IMR-90 (cell line): ENCODE data around the gene RAD51C. TPM values are rescaled to one million over a fixed set of nuclear protein-coding genes. Genes with fewer than 3 reads are reported as not detected.
"Not testable (repeated sequence)": the region's sequence is repeated elsewhere in the genome, so short reads cannot be mapped to it uniquely, and the experiment has no call there.

ENCODE experiments used
- ATAC-seq: fragments of 200-7000 bp; cut with Tn5 transposase; 2 replicates; pipeline ENCODE4 v1.9.1; 2020; ENCODE audit warnings: low read depth, mild to moderate bottlenecking, moderate library complexity
- BruUV-seq: library from RNA; stranded (reverse); fragments of 400-500 nt; replicated peaks from 2 replicates; lab custom pipeline; 2021; lab: Mats Ljungman, UMichigan
- CTCF ChIA-PET: fragments of 300-600 bp; formaldehyde crosslinking; extraction: SDS; loops from one replicate; lab custom pipeline; 2021; ENCODE audit warnings: antibody characterized with exemption; lab: Yijun Ruan, JAX
- POLR2A ChIA-PET: fragments of 300-600 bp; sonication (Branson Sonifier 250); formaldehyde crosslinking; loops from one replicate; lab custom pipeline; 2022; ENCODE audit warnings: antibody characterized with exemption; ENCODE audit not compliant: unreplicated experiment; lab: Charles Lee
- DNase-seq: peaks from one replicate; pipeline ENCODE4 v3.0.0; 2013
- H2AFZ ChIP-seq: replicated peaks from 2 replicates; pipeline ENCODE3; 2013; ENCODE audit warnings: low read length, mild to moderate bottlenecking; ENCODE audit not compliant: poor library complexity
- H2AK5ac ChIP-seq: 2 replicates; pipeline ENCODE4 v1.6.1; 2013; ENCODE audit warnings: low read depth, low read length, inconsistent platforms
- H2AK9ac ChIP-seq: replicated peaks from 2 replicates; pipeline ENCODE3; 2013; ENCODE audit warnings: mild to moderate bottlenecking, low read depth, low read length, moderate library complexity; ENCODE audit not compliant: poor library complexity
- H2BK120ac ChIP-seq: 2 replicates; pipeline ENCODE4 v1.6.1; 2013; ENCODE audit warnings: low read depth, low read length, inconsistent platforms
- H2BK15ac ChIP-seq: 3 replicates; pipeline ENCODE4 v1.6.1; 2013; ENCODE audit warnings: low read depth, low read length, inconsistent platforms
- H2BK20ac ChIP-seq: 2 replicates; pipeline ENCODE4 v1.6.1; 2013; ENCODE audit warnings: low read depth, mild to moderate bottlenecking, inconsistent platforms, low read length, moderate library complexity
- H2BK5ac ChIP-seq: 2 replicates; pipeline ENCODE4 v1.6.1; 2013; ENCODE audit warnings: mild to moderate bottlenecking, low read depth, low read length, inconsistent platforms; ENCODE audit not compliant: poor library complexity, severe bottlenecking
- H3K14ac ChIP-seq: replicated peaks from 2 replicates; pipeline ENCODE4 v1.6.1; 2013; ENCODE audit warnings: low read depth, low read length, inconsistent platforms
- H3K18ac ChIP-seq: 2 replicates; pipeline ENCODE4 v1.6.1; 2013; ENCODE audit warnings: low read depth, low read length, control low read depth
- H3K23ac ChIP-seq: 2 replicates; pipeline ENCODE4 v1.6.1; 2013; ENCODE audit warnings: low read depth, low read length, inconsistent platforms
- H3K27ac ChIP-seq: 2 replicates; pipeline ENCODE4 v1.5.1; 2013; ENCODE audit warnings: mild to moderate bottlenecking, control low read depth, low read length; ENCODE audit not compliant: insufficient read depth
- H3K27me3 ChIP-seq: 2 replicates; pipeline ENCODE4 v1.6.1; 2013; ENCODE audit warnings: low read length; ENCODE audit not compliant: control insufficient read depth, insufficient read depth
- H3K36me3 ChIP-seq: 2 replicates; pipeline ENCODE4 v1.6.1; 2013; ENCODE audit warnings: low read length, mixed read lengths; ENCODE audit not compliant: control insufficient read depth, insufficient read depth
- H3K4ac ChIP-seq: 2 replicates; pipeline ENCODE4 v1.6.1; 2013; ENCODE audit warnings: low read depth, low read length, inconsistent platforms
- H3K4me1 ChIP-seq: 2 replicates; pipeline ENCODE4 v1.6.1; 2013; ENCODE audit warnings: low read length, mixed read lengths; ENCODE audit not compliant: control insufficient read depth, insufficient read depth
- H3K4me2 ChIP-seq: 2 replicates; pipeline ENCODE4 v1.6.1; 2013; ENCODE audit warnings: low read depth, mild to moderate bottlenecking, control low read depth, low read length, moderate library complexity
- H3K4me3 ChIP-seq: 2 replicates; pipeline ENCODE4 v1.5.1; 2013; ENCODE audit warnings: low read depth, mild to moderate bottlenecking, control low read depth, low read length, moderate library complexity; ENCODE audit not compliant: insufficient read depth
- H3K56ac ChIP-seq: 2 replicates; pipeline ENCODE4 v1.6.1; 2013; ENCODE audit warnings: low read length, inconsistent platforms; ENCODE audit not compliant: insufficient read depth; ENCODE audit errors: extremely low read depth
- H3K79me1 ChIP-seq, 2 experiments: 2 replicates each; pipeline ENCODE4 v1.6.1; 2013; ENCODE audit warnings: low read length in 2 of 2, inconsistent platforms in 1 of 2, low read depth in 1 of 2
- H3K9ac ChIP-seq: 2 replicates; pipeline ENCODE4 v1.6.1; 2013; ENCODE audit warnings: low read depth, low read length, control low read depth
- H3K9me1 ChIP-seq: 2 replicates; pipeline ENCODE4 v1.6.1; 2013; ENCODE audit warnings: low read length, inconsistent platforms; ENCODE audit not compliant: insufficient read depth
- H3K9me3 ChIP-seq: 2 replicates; pipeline ENCODE4 v1.6.1; 2013; ENCODE audit warnings: low read length; ENCODE audit not compliant: control insufficient read depth, insufficient read depth
- H4K20me1 ChIP-seq: 2 replicates; pipeline ENCODE4 v1.6.1; 2013; ENCODE audit warnings: low read length, inconsistent platforms; ENCODE audit not compliant: insufficient read depth
- H4K5ac ChIP-seq: 2 replicates; pipeline ENCODE4 v1.6.1; 2013; ENCODE audit warnings: mild to moderate bottlenecking, low read depth, low read length, control low read depth
- H4K8ac ChIP-seq, 2 experiments: 2 replicates each; pipeline ENCODE4 v1.6.1; 2013; ENCODE audit warnings: low read depth in 2 of 2, low read length in 2 of 2, control low read depth in 1 of 2, inconsistent platforms in 1 of 2
- H4K91ac ChIP-seq: 2 replicates; pipeline ENCODE4 v1.6.1; 2013; ENCODE audit warnings: low read depth, low read length, inconsistent platforms; ENCODE audit not compliant: insufficient read depth
- FOS ChIP-seq: fragments of 150-350 bp; IDR thresholded peaks from 2 replicates; pipeline ENCODE4 v1.6.1; 2016; ENCODE audit warnings: low read depth, low read length
- NFE2L2 ChIP-seq: fragments of 150-350 bp; IDR thresholded peaks from 2 replicates; pipeline ENCODE4 v1.6.1; 2016; ENCODE audit warnings: low read depth, mild to moderate bottlenecking, low read length
- WGBS, 2 experiments: methylation state at CpG; one replicate each; pipeline versions ENCODE4 v1.1.5 to v1.1.7; 2013; ENCODE audit warnings: missing lambda C conversion rate in 2 of 2; ENCODE audit not compliant: insufficient read length in 1 of 2; ENCODE audit errors: extremely low coverage in 2 of 2; 5-methylcytosine and 5-hydroxymethylcytosine counted together
- dilution Hi-C: fragments of 300-500 bp; cut with HindIII; formaldehyde crosslinking; loops from one replicate; pipeline ENCODE4 v1.14.3; 2018; ENCODE audit warnings: low sequenced_read_pairs; ENCODE audit not compliant: unreplicated experiment
- in situ Hi-C: fragments of 300-500 bp; cut with MboI; formaldehyde crosslinking; loops from 3 replicates; pipeline ENCODE4 v1.14.3; 2019; ENCODE audit warnings: low sequenced_read_pairs, inconsistent platforms, mixed read lengths
- intact Hi-C: fragments of 100-400 bp; cut with micrococcal nuclease; formaldehyde crosslinking; loops from 2 replicates; pipeline ENCODE4 v1.10.0; 2022
- polyA plus RNA-seq, 3 experiments: library from polyadenylated mRNA; depleted of rRNA; stranded (reverse); fragments of >200 nt; gene quantifications; 2 replicates each; pipeline ENCODE4 v1.2.3, GENCODE V29; 2012; ENCODE audit warnings: low replicate concordance in 1 of 3
- total RNA-seq: library from RNA; depleted of rRNA; stranded (reverse); fragments of >200 nt; gene quantifications from 2 replicates; pipeline ENCODE4 v1.2.3, GENCODE V29; 2012

The RAD51C gene
- total and polyA plus RNA-seq, 2 of the 4 experiments (the other 2 are of a cell fraction): 21.1 to 28.3 TPM

DNA sequence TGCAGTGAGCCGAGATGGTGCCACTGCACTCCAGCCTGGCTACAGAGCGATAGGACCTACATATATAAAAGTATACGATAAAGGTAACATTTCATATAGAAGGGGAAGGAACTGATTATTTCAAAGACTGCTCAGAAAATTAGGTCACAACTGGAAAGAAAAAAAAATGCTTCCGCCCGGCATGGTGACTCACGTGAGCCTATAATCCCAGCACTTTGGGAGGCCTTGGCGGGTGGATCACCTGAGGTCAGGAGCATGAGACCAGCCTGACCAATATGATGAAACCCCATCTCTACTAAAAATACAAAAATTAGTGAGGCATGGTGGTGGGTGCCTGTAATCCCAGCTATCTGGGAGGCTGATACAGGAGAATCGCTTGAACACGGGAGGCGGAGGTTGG lies 8.4 kb upstream of the RAD51C start:
- no peak overlapping the region for H2BK120ac ChIP-seq

DNA sequence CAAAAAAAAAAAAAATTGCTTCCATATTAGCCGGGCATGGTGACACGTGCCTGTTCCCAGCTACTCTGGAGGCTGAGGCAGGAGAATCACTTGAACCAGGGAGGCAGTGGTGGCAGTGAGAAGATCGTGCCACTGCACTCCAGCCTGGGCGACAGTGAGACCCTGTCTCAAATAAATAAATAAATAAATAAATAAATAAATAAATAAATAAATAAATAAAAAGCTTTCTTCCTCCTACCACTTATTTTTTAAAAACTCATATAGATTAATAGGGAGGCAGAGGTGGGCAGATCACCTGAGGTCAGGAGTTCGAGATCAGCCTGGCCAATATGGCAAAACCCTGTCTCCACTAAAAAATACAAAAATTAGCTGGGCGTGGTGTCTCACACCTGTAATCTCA lies 7.9 kb upstream of the RAD51C start:
- H3K79me1 ChIP-seq, in situ Hi-C loops, H2BK120ac ChIP-seq, ATAC-seq, H3K9ac ChIP-seq, H3K4me1 ChIP-seq, intact Hi-C loops, H2BK5ac ChIP-seq, H4K5ac ChIP-seq, H3K23ac ChIP-seq, H4K20me1 ChIP-seq, H2AFZ ChIP-seq, H3K18ac ChIP-seq, H3K9me3 ChIP-seq, H2BK20ac ChIP-seq, H3K4me2 ChIP-seq, H3K4me3 ChIP-seq, H4K8ac ChIP-seq, H4K91ac ChIP-seq, H2AK9ac ChIP-seq, H3K36me3 ChIP-seq, H3K4ac ChIP-seq, DNase-seq, H3K27ac ChIP-seq, H3K27me3 ChIP-seq, H3K9me1 ChIP-seq, H2BK15ac ChIP-seq, BruUV-seq, dilution Hi-C loops, H3K56ac ChIP-seq, H2AK5ac ChIP-seq, H3K14ac ChIP-seq: not testable (repeated sequence)
- POLR2A ChIA-PET: interaction anchor here (0.6 kb wide), 1 partner anchor 750 kb away, joined by 6 read pairs; no protein-coding TSS in a partner anchor
- no CpG with 5 or more reads among the region's 6 CpGs for WGBS, 2 experiments
- CTCF ChIA-PET: interaction anchor here (0.6 kb wide), 1 partner anchor 321 kb away, joined by 5 read pairs; no protein-coding TSS in a partner anchor

More for the DNA sequence above, 8.4 kb upstream of the RAD51C start:
- Histone ChIP-seq H2BK20ac (no peak overlapping the region), H3K18ac (no peak overlapping the region), H3K27ac (no peak overlapping the region), H2AK5ac (no peak overlapping the region), H3K36me3 (no peaks in the 10 kb centered on the region), H3K4me1 (no peaks in the 10 kb centered on the region), H3K4me3 (no peak overlapping the region), H4K20me1 (no peaks in the 10 kb centered on the region), H3K9me3 (no peaks in the 10 kb centered on the region), H2AK9ac (no peak overlapping the region), H3K4ac (no peak overlapping the region), H3K14ac (no peak overlapping the region), H4K5ac (no peak overlapping the region), H2BK15ac (no peak overlapping the region), H3K79me1 (no peaks in the 10 kb centered on the region), H3K9ac (no peak overlapping the region), H3K27me3 (no peaks in the 10 kb centered on the region; the same call in 1 of the 2 replicates), H3K56ac (no peak overlapping the region), H2AFZ (no peak overlapping the region), H3K9me1 (no peaks in the 10 kb centered on the region), H4K8ac (no peak overlapping the region), H4K91ac (no peak overlapping the region), H3K23ac (no peak overlapping the region), H2BK5ac (no peak overlapping the region), H3K4me2 (no peak overlapping the region)
- POLR2A ChIA-PET: interaction anchor here (0.6 kb wide), 1 partner anchor 751 kb away, joined by 6 read pairs; no protein-coding TSS in a partner anchor
- ATAC-seq (no peak), DNase-seq (no peak)
- TF ChIP-seq NFE2L2 (no peak), FOS (no peak)
- in situ Hi-C loops: no loop called here
- dilution Hi-C loops: no loop called here
- WGBS, 2 experiments: no CpG with 5 or more reads among the region's 10 CpGs
- intact Hi-C loops: no loop called here
- no TSS peak for BruUV-seq
- CTCF ChIA-PET: interaction anchor here (0.6 kb wide), 1 partner anchor 320 kb away, joined by 5 read pairs; no protein-coding TSS in a partner anchor
